ENCODE measurements around the gene WDCP.

DNA sequence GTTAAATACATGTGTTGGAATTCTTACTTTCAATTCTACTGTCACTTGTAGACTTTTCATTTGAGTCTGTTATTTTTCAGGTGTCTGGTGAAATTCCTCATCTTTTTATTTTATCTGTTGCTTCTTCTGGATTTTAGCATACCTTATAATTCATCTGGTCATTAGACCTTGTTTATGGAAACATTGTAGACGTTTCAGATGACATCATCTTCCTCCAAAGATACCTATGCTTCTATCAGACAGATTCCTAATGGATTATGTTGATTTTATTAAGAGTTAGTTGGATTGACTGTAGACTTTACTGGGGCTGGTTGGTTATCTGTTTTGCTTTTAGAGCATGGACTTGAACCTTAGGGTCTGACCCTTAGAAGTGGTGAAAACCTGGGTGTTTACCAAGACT lies 52.6 kb downstream of the WDCP start:
- TF ChIP-seq EZH2phosphoT487 (IDR thresholded peaks at IDR 0.05; ENCODE audit: low read length) (no peak), EZH2 (optimal IDR thresholded peaks at IDR 0.05; ENCODE audit: low read depth, low read length) (no peak)
- TF ChIP-seq, protein P1, sequence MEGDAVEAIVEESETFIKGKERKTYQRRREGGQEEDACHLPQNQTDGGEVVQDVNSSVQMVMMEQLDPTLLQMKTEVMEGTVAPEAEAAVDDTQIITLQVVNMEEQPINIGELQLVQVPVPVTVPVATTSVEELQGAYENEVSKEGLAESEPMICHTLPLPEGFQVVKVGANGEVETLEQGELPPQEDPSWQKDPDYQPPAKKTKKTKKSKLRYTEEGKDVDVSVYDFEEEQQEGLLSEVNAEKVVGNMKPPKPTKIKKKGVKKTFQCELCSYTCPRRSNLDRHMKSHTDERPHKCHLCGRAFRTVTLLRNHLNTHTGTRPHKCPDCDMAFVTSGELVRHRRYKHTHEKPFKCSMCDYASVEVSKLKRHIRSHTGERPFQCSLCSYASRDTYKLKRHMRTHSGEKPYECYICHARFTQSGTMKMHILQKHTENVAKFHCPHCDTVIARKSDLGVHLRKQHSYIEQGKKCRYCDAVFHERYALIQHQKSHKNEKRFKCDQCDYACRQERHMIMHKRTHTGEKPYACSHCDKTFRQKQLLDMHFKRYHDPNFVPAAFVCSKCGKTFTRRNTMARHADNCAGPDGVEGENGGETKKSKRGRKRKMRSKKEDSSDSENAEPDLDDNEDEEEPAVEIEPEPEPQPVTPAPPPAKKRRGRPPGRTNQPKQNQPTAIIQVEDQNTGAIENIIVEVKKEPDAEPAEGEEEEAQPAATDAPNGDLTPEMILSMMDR (IDR thresholded peaks at IDR 0.05; ENCODE audit: low read length): no peak

Data from MM.1S (cell line).